HuH-7 (cell line): ENCODE data around the gene NARF.
"Not testable (repeated sequence)": the region's sequence is repeated elsewhere in the genome, so short reads cannot be mapped to it uniquely, and the experiment has no call there.

Experiments used
- DNase-seq: peaks from one replicate; pipeline ENCODE4 v3.0.0; 2011; ENCODE audit warnings: low spot score

NARF gene

GRCh38 chr17:82458179-82458884, at the start of gene NARF:
TSS of gene NARF (plus strand) at chr17:82458741. CDS start at chr17:82458804, 63 bp downstream.
- peak; percentile 100 for DNase-seq

GRCh38 chr17:82408938-82409318, 49.6 kb upstream of the NARF start:
- no peak for DNase-seq

- DNase-seq = no peak
Observed at GRCh38 chr17:82410014-82410716, 48.4 kb upstream of the NARF start.

- DNase-seq = no peak
Observed at GRCh38 chr17:82411396-82412053, 47.0 kb upstream of the NARF start.

GRCh38 chr17:82412081-82412480, 46.5 kb upstream of the NARF start:
- not testable (repeated sequence) for DNase-seq

GRCh38 chr17:82412535-82413520, 45.7 kb upstream of the NARF start:
- no peak for DNase-seq

- peak; percentile 95 for DNase-seq
Observed at GRCh38 chr17:82414548-82415281, 43.8 kb upstream of the NARF start.

- no peak for DNase-seq
Observed at GRCh38 chr17:82415336-82415735, 43.2 kb upstream of the NARF start.

GRCh38 chr17:82415786-82416185, 42.8 kb upstream of the NARF start:
- DNase-seq = no peak

GRCh38 chr17:82416264-82416663, 42.3 kb upstream of the NARF start:
- no peak for DNase-seq

GRCh38 chr17:82416771-82417170, 41.8 kb upstream of the NARF start:
- DNase-seq = no peak

GRCh38 chr17:82418001-82418986, 40.2 kb upstream of the NARF start, which contains the start of the genes HEXD and OGFOD3:
TSS of gene HEXD (plus strand) at chr17:82418347. CDS start at chr17:82419800, 1,453 bp downstream.
TSS of gene OGFOD3 (minus strand) at chr17:82418586. CDS start at chr17:82418485, 101 bp downstream.
- DNase-seq = peak; percentile 95

GRCh38 chr17:82419540-82419939, 39.0 kb upstream of the NARF start:
- DNase-seq = no peak

GRCh38 chr17:82424001-82424862, 34.3 kb upstream of the NARF start:
- DNase-seq = peak; percentile 72

GRCh38 chr17:82424863-82425159, 33.7 kb upstream of the NARF start:
- DNase-seq = no peak

- no peak for DNase-seq
Observed at GRCh38 chr17:82428546-82428945, 30.0 kb upstream of the NARF start.

- DNase-seq = no peak
Observed at GRCh38 chr17:82429824-82430223, 28.7 kb upstream of the NARF start.

GRCh38 chr17:82432017-82432416, 26.5 kb upstream of the NARF start:
- DNase-seq = no peak
